Measurements from ENCODE around the gene ADAM15.
A peak's percentile ranks its signal among the peaks of the same experiment; 100 is the strongest.

ADAM15 gene

GRCh38 chr1:155073377-155074242, 22.5 kb downstream of the ADAM15 start:
- DNase-seq (ENCODE audit: low read depth), result no peak

- DNase-seq (ENCODE audit: low read depth), result no peak
Observed at GRCh38 chr1:155075535-155075934, 24.4 kb downstream of the ADAM15 start.

- no peak for DNase-seq (ENCODE audit: low read depth)
Observed at GRCh38 chr1:155076371-155076770, 25.3 kb downstream of the ADAM15 start.

- no peak for DNase-seq (ENCODE audit: low read depth)
Observed at GRCh38 chr1:155077346-155077745, 26.2 kb downstream of the ADAM15 start.

GRCh38 chr1:155077758-155078445, 26.8 kb downstream of the ADAM15 start:
- no peak for DNase-seq (ENCODE audit: low read depth)

GRCh38 chr1:155078469-155079209, 27.5 kb downstream of the ADAM15 start, which contains the start of gene EFNA3:
Gene EFNA3 (plus strand): TSS chr1:155078837. CDS start chr1:155078942, 105 bp downstream.
- peak; percentile 42 for DNase-seq (ENCODE audit: low read depth)

GRCh38 chr1:155079210-155079486, 28.0 kb downstream of the ADAM15 start:
- DNase-seq (ENCODE audit: low read depth), result no peak

GRCh38 chr1:155079487-155080311, 28.6 kb downstream of the ADAM15 start:
- no peak for DNase-seq (ENCODE audit: low read depth)

GRCh38 chr1:155080312-155081228, 29.5 kb downstream of the ADAM15 start:
- DNase-seq (ENCODE audit: low read depth), result peak; percentile 33

GRCh38 chr1:155081472-155082300, 30.6 kb downstream of the ADAM15 start:
- peak; percentile 22 for DNase-seq (ENCODE audit: low read depth)

GRCh38 chr1:155082301-155083051, 31.4 kb downstream of the ADAM15 start:
- no peak for DNase-seq (ENCODE audit: low read depth)

- no peak for DNase-seq (ENCODE audit: low read depth)
Observed at GRCh38 chr1:155083052-155083541, 32.0 kb downstream of the ADAM15 start.

- no peak for DNase-seq (ENCODE audit: low read depth)
Observed at GRCh38 chr1:155083865-155084721, 33.0 kb downstream of the ADAM15 start.

- DNase-seq (ENCODE audit: low read depth), result peak; percentile 87
Observed at GRCh38 chr1:155084722-155085503, 33.8 kb downstream of the ADAM15 start.

GRCh38 chr1:155085504-155086127, 34.5 kb downstream of the ADAM15 start:
- DNase-seq (ENCODE audit: low read depth), result peak; percentile 73

- peak; percentile 74 for DNase-seq (ENCODE audit: low read depth)
Observed at GRCh38 chr1:155086128-155086741, 35.1 kb downstream of the ADAM15 start.

Data from T follicular helper cell (primary cell).